ENCODE results near the gene OR4C15.

OR4C15 gene

DNA sequence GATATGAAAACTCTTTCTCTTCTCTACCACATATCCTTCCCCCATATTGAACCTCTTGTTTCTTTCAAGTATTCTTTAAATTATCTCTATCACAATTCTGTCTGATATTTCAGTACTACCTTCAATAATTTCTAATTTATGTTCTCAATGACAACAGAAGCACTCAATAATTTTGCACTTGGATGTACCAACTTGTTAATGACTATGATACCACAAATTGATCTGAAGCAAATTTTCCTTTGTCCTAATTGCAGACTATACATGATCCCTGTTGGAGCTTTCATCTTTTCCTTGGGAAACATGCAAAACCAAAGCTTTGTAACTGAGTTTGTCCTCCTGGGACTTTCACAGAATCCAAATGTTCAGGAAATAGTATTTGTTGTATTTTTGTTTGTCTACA is at the start of gene OR4C15:
OR4C15 (plus strand) TSS at position 301 of the 400 bp plus-strand sequence; CDS start at position 301, 0 bp downstream.
- no peak within 1 kb of the TSS for H2AFZ ChIP-seq
- H3K79me2 ChIP-seq = no peaks in the 10 kb centered on the region
- no peak within 1 kb of the TSS for H3K4me3 ChIP-seq (ENCODE audit: low read depth, low read length)
- no peaks in the 10 kb centered on the region for H3K36me3 ChIP-seq (ENCODE audit: control insufficient read depth, insufficient read depth, low read length)
- no peak within 1 kb of the TSS for H3K27ac ChIP-seq
- H3K27me3 ChIP-seq (ENCODE audit: control insufficient read depth, insufficient read depth, low read length) = no peaks in the 10 kb centered on the region
- no peaks in the 10 kb centered on the region for H3K9me3 ChIP-seq (ENCODE audit: control insufficient read depth, low read length)
- no peak within 1 kb of the TSS for H3K9ac ChIP-seq
- no peak within 1 kb of the TSS for H3K4me2 ChIP-seq (ENCODE audit: low read length)
- H3K4me1 ChIP-seq = no peaks in the 10 kb centered on the region
- TF ChIP-seq, protein P1, sequence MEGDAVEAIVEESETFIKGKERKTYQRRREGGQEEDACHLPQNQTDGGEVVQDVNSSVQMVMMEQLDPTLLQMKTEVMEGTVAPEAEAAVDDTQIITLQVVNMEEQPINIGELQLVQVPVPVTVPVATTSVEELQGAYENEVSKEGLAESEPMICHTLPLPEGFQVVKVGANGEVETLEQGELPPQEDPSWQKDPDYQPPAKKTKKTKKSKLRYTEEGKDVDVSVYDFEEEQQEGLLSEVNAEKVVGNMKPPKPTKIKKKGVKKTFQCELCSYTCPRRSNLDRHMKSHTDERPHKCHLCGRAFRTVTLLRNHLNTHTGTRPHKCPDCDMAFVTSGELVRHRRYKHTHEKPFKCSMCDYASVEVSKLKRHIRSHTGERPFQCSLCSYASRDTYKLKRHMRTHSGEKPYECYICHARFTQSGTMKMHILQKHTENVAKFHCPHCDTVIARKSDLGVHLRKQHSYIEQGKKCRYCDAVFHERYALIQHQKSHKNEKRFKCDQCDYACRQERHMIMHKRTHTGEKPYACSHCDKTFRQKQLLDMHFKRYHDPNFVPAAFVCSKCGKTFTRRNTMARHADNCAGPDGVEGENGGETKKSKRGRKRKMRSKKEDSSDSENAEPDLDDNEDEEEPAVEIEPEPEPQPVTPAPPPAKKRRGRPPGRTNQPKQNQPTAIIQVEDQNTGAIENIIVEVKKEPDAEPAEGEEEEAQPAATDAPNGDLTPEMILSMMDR (IDR thresholded peaks at IDR 0.05) = no peak

DNA sequence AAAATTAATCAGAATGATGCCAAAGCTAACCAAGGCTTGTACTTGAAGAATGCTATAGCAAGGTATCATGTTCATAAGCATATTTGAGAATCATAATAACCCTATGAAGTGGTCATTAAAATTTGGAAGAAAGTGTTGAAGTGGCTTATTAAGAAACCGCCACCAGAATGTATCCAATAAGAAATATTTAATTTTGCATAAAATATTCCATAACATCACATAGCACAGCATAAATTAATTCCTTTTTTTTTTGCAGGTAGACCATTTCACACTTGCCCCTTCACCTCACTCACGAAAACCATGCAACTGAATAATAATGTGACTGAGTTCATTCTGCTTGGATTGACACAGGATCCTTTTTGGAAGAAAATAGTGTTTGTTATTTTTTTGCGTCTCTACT is 17.6 kb downstream of the OR4C15 start, which contains the start of gene OR4C16:
OR4C16 (plus strand) TSS at position 301 of the 400 bp plus-strand sequence; CDS start at position 301, 0 bp downstream.
- H3K36me3 ChIP-seq (ENCODE audit: control insufficient read depth, insufficient read depth, low read length) = no peaks in the 10 kb centered on the region
- H3K27ac ChIP-seq = no peak within 1 kb of the TSS
- no peaks in the 10 kb centered on the region for H3K9me3 ChIP-seq (ENCODE audit: control insufficient read depth, low read length)
- no peaks in the 10 kb centered on the region for H3K4me1 ChIP-seq
- TF ChIP-seq, protein P1 (IDR thresholded peaks at IDR 0.05) = no peak
- no peaks in the 10 kb centered on the region for H3K27me3 ChIP-seq (ENCODE audit: control insufficient read depth, insufficient read depth, low read length)
- H2AFZ ChIP-seq = no peak within 1 kb of the TSS
- no peak within 1 kb of the TSS for H3K9ac ChIP-seq
- no peak within 1 kb of the TSS for H3K4me3 ChIP-seq (ENCODE audit: low read depth, low read length)
- no peaks in the 10 kb centered on the region for H3K79me2 ChIP-seq
- no peak within 1 kb of the TSS for H3K4me2 ChIP-seq (ENCODE audit: low read length)

GRCh38 chr11:55572548-55572947 is 18.3 kb downstream of the OR4C15 start:
- Histone ChIP-seq H3K79me2 (no peaks in the 10 kb centered on the region), H2AFZ (no peak overlapping the region), H3K9ac (no peak overlapping the region), H3K9me3 (ENCODE audit: control insufficient read depth, low read length) (no peaks in the 10 kb centered on the region), H3K4me2 (ENCODE audit: low read length) (no peak overlapping the region), H3K36me3 (ENCODE audit: control insufficient read depth, insufficient read depth, low read length) (no peaks in the 10 kb centered on the region), H3K27ac (no peak overlapping the region), H3K4me1 (no peaks in the 10 kb centered on the region), H3K4me3 (ENCODE audit: low read depth, low read length) (no peak overlapping the region), H3K27me3 (ENCODE audit: control insufficient read depth, insufficient read depth, low read length) (no peaks in the 10 kb centered on the region)
- TF ChIP-seq, protein P1 (IDR thresholded peaks at IDR 0.05) = no peak
